ENCODE data around the gene ASMT.

ASMT gene

DNA sequence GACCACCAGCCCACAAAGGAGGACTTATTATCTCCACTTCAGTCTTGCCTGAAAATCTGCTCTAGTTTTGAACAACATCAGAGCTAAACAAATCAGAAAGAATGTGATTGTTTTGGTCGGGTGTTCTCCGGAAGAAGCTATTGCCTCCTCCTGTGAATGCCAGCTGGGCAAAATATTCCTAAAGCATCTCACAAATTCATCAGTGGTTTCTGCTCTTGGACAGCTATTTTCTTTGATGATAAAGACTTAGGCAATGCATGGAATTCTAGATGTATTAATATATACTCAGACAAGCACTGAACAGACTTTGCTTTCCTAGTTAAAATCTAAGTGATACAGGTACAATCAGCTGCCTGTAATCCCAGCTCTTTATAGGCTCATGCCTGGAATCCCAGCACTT, 71.8 kb downstream of the ASMT start:
- no peaks in the 10 kb centered on the region for H3K4me1 ChIP-seq (ENCODE audit: insufficient read depth, low read length)
- H3K27ac ChIP-seq (ENCODE audit: low read length): no peak overlapping the region
- no peak overlapping the region for H3K9ac ChIP-seq (ENCODE audit: low read depth, low read length)
- H3K36me3 ChIP-seq (ENCODE audit: insufficient read depth, low read depth, low read length): no peaks in the 10 kb centered on the region
- no peaks in the 10 kb centered on the region for H3K9me3 ChIP-seq (ENCODE audit: insufficient read depth, low read depth, low read length)
- H3K27me3 ChIP-seq (ENCODE audit: insufficient read depth, low read length): no peaks in the 10 kb centered on the region
- no peak overlapping the region for H3K4me3 ChIP-seq (ENCODE audit: low read length)
